ENCODE data around the gene NFKBIB.

The NFKBIB gene

GRCh38 chr19:38890686-38891085, 9.1 kb upstream of the NFKBIB start:
- Histone ChIP-seq H3K9me2 (replicated peaks; ENCODE audit: insufficient read depth, low read length) (no peaks in the 10 kb centered on the region), H3K27ac (ENCODE audit: low read depth, low read length) (no peak overlapping the region), H3K79me2 (ENCODE audit: insufficient read depth, low read length) (no peaks in the 10 kb centered on the region), H2AFZ (ENCODE audit: low read depth, low read length, severe bottlenecking) (no peak overlapping the region), H3K36me3 (ENCODE audit: low read length) (no peaks in the 10 kb centered on the region), H3K4me3 (ENCODE audit: insufficient read depth, low read length, poor library complexity, severe bottlenecking) (no peak overlapping the region), H4K20me1 (ENCODE audit: low read depth, low read length) (no peaks in the 10 kb centered on the region), H3K27me3 (ENCODE audit: low read length) (no peaks in the 10 kb centered on the region), H3K4me2 (ENCODE audit: low read depth, low read length, poor library complexity, severe bottlenecking) (no peak overlapping the region), H3K9me3 (ENCODE audit: insufficient read depth, low read length) (no peaks in the 10 kb centered on the region), H3F3A (ENCODE audit: insufficient read depth) (no peaks in the 10 kb centered on the region), H3K9ac (ENCODE audit: low read length) (no peak overlapping the region)
- TF ChIP-seq CTCF (IDR thresholded peaks at IDR 0.05; ENCODE audit: insufficient read depth, low read length, poor library complexity, severe bottlenecking) (no peak), EZH2phosphoT487 (conservative IDR thresholded peaks at IDR 0.05; ENCODE audit: low read length) (no peak)

- no peak overlapping the region for H3K9ac ChIP-seq (ENCODE audit: low read length)
- H3K4me3 ChIP-seq (ENCODE audit: insufficient read depth, low read length, poor library complexity, severe bottlenecking): no peak overlapping the region
- TF ChIP-seq EZH2phosphoT487 (conservative IDR thresholded peaks at IDR 0.05; ENCODE audit: low read length) (no peak), CTCF (IDR thresholded peaks at IDR 0.05; ENCODE audit: insufficient read depth, low read length, poor library complexity, severe bottlenecking) (no peak)
- H3F3A ChIP-seq (ENCODE audit: insufficient read depth): no peaks in the 10 kb centered on the region
- no peaks in the 10 kb centered on the region for H3K27me3 ChIP-seq (ENCODE audit: low read length)
- H3K4me2 ChIP-seq (ENCODE audit: low read depth, low read length, poor library complexity, severe bottlenecking): no peak overlapping the region
- H4K20me1 ChIP-seq (ENCODE audit: low read depth, low read length): no peaks in the 10 kb centered on the region
- H3K36me3 ChIP-seq (ENCODE audit: low read length): no peaks in the 10 kb centered on the region
- no peak overlapping the region for H2AFZ ChIP-seq (ENCODE audit: low read depth, low read length, severe bottlenecking)
- no peaks in the 10 kb centered on the region for H3K9me2 ChIP-seq (replicated peaks; ENCODE audit: insufficient read depth, low read length)
- no peaks in the 10 kb centered on the region for H3K79me2 ChIP-seq (ENCODE audit: insufficient read depth, low read length)
- no peak overlapping the region for H3K27ac ChIP-seq (ENCODE audit: low read depth, low read length)
- no peaks in the 10 kb centered on the region for H3K9me3 ChIP-seq (ENCODE audit: insufficient read depth, low read length)
These were observed 8.0 kb upstream of the NFKBIB start for GRCh38 chr19:38891771-38892170.

GRCh38 chr19:38892841-38893240, 6.9 kb upstream of the NFKBIB start:
- no peaks in the 10 kb centered on the region for H3K36me3 ChIP-seq (ENCODE audit: low read length)
- H3K27ac ChIP-seq (ENCODE audit: low read depth, low read length): no peak overlapping the region
- no peaks in the 10 kb centered on the region for H3K9me3 ChIP-seq (ENCODE audit: insufficient read depth, low read length)
- no peaks in the 10 kb centered on the region for H3K79me2 ChIP-seq (ENCODE audit: insufficient read depth, low read length)
- no peak for TF ChIP-seq CTCF (IDR thresholded peaks at IDR 0.05; ENCODE audit: insufficient read depth, low read length, poor library complexity, severe bottlenecking)
- no peak for TF ChIP-seq EZH2phosphoT487 (conservative IDR thresholded peaks at IDR 0.05; ENCODE audit: low read length)
- H2AFZ ChIP-seq (ENCODE audit: low read depth, low read length, severe bottlenecking): no peak overlapping the region
- H3K27me3 ChIP-seq (ENCODE audit: low read length): no peaks in the 10 kb centered on the region
- no peaks in the 10 kb centered on the region for H4K20me1 ChIP-seq (ENCODE audit: low read depth, low read length)
- no peak overlapping the region for H3K4me3 ChIP-seq (ENCODE audit: insufficient read depth, low read length, poor library complexity, severe bottlenecking)
- H3F3A ChIP-seq (ENCODE audit: insufficient read depth): no peaks in the 10 kb centered on the region
- no peaks in the 10 kb centered on the region for H3K9me2 ChIP-seq (replicated peaks; ENCODE audit: insufficient read depth, low read length)
- H3K4me2 ChIP-seq (ENCODE audit: low read depth, low read length, poor library complexity, severe bottlenecking): no peak overlapping the region
- H3K9ac ChIP-seq (ENCODE audit: low read length): no peak overlapping the region

Measured in SU-DHL-6 (cell line).